ENCODE measurements around the gene GMDS. TPM values are rescaled to one million over a fixed set of nuclear protein-coding genes. Genes with fewer than 3 reads are reported as not detected.

Gene GMDS
- total and polyA plus RNA-seq, 2 experiments from 2014 or later, result 30.1 to 36.5 TPM

DNA sequence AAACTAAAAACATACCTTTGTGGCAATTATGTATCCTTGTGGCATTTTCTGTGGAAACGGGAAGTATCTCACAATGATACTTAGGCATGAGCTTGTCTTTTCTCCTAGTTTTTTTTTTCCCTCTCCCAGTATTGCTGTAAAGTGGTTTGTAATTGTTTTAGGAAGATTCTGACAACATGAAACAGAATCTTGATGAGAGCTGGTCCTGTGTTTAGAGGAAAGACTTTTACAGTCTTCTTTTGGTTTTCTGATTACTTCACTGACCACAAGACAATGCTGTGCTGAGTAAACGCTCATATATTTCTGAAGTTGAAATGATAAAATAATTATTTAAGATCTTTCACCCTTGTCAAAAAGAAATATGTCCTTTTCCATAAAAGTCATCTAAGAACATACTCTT lies 434.5 kb downstream of the GMDS start:
- Mint-ChIP-seq H3K9me3 (no peaks in the 10 kb centered on the region), H3K4me1 (peaks cover 32% of the 10 kb centered on the region), H3K27me3 (ENCODE audit: insufficient read depth, low read depth, poor library complexity) (peaks cover 7% of the 10 kb centered on the region), H3K4me3 (no peak overlapping the region), H3K36me3 (ENCODE audit: low read depth) (no peaks in the 10 kb centered on the region), H3K27ac (no peak overlapping the region)
- H3K79me2 ChIP-seq (replicated peaks; ENCODE audit: insufficient read depth), result no peaks in the 10 kb centered on the region
- H4K20me1 ChIP-seq (replicated peaks; ENCODE audit: insufficient read depth), result no peaks in the 10 kb centered on the region
- H3K27ac ChIP-seq (ENCODE audit: low read depth), result no peak overlapping the region
- DNase-seq (ENCODE audit: low spot score) (no peak), ATAC-seq (no peak)
- TF ChIP-seq, protein P1, sequence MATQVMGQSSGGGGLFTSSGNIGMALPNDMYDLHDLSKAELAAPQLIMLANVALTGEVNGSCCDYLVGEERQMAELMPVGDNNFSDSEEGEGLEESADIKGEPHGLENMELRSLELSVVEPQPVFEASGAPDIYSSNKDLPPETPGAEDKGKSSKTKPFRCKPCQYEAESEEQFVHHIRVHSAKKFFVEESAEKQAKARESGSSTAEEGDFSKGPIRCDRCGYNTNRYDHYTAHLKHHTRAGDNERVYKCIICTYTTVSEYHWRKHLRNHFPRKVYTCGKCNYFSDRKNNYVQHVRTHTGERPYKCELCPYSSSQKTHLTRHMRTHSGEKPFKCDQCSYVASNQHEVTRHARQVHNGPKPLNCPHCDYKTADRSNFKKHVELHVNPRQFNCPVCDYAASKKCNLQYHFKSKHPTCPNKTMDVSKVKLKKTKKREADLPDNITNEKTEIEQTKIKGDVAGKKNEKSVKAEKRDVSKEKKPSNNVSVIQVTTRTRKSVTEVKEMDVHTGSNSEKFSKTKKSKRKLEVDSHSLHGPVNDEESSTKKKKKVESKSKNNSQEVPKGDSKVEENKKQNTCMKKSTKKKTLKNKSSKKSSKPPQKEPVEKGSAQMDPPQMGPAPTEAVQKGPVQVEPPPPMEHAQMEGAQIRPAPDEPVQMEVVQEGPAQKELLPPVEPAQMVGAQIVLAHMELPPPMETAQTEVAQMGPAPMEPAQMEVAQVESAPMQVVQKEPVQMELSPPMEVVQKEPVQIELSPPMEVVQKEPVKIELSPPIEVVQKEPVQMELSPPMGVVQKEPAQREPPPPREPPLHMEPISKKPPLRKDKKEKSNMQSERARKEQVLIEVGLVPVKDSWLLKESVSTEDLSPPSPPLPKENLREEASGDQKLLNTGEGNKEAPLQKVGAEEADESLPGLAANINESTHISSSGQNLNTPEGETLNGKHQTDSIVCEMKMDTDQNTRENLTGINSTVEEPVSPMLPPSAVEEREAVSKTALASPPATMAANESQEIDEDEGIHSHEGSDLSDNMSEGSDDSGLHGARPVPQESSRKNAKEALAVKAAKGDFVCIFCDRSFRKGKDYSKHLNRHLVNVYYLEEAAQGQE (IDR thresholded peaks at IDR 0.05; ENCODE audit: unreplicated experiment), result no peak
- TF ChIP-seq, protein P2, sequence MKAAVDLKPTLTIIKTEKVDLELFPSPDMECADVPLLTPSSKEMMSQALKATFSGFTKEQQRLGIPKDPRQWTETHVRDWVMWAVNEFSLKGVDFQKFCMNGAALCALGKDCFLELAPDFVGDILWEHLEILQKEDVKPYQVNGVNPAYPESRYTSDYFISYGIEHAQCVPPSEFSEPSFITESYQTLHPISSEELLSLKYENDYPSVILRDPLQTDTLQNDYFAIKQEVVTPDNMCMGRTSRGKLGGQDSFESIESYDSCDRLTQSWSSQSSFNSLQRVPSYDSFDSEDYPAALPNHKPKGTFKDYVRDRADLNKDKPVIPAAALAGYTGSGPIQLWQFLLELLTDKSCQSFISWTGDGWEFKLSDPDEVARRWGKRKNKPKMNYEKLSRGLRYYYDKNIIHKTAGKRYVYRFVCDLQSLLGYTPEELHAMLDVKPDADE (IDR thresholded peaks at IDR 0.05), result no peak
- TF ChIP-seq NANOG (IDR thresholded peaks at IDR 0.05; ENCODE audit: borderline replicate concordance) (no peak), JUNB (IDR thresholded peaks at IDR 0.05; ENCODE audit: unreplicated experiment) (no peak), POLR2AphosphoS5 (IDR thresholded peaks at IDR 0.05; ENCODE audit: low read depth) (no peak), STAT1 (IDR thresholded peaks at IDR 0.05; ENCODE audit: unreplicated experiment) (no peak), CREB1 (CRISPR knock-in tag; IDR thresholded peaks at IDR 0.05; ENCODE audit: low read depth) (no peak), EZH2phosphoT487 (IDR thresholded peaks at IDR 0.05; ENCODE audit: unreplicated experiment) (no peak), ZNF331 (CRISPR knock-in tag; IDR thresholded peaks at IDR 0.05; ENCODE audit: low read depth) (no peak), EZH2 (IDR thresholded peaks at IDR 0.05; ENCODE audit: low read depth, unreplicated experiment) (no peak), ZNF114 (CRISPR knock-in tag; IDR thresholded peaks at IDR 0.05) (no peak)
- TF ChIP-seq, protein P3, sequence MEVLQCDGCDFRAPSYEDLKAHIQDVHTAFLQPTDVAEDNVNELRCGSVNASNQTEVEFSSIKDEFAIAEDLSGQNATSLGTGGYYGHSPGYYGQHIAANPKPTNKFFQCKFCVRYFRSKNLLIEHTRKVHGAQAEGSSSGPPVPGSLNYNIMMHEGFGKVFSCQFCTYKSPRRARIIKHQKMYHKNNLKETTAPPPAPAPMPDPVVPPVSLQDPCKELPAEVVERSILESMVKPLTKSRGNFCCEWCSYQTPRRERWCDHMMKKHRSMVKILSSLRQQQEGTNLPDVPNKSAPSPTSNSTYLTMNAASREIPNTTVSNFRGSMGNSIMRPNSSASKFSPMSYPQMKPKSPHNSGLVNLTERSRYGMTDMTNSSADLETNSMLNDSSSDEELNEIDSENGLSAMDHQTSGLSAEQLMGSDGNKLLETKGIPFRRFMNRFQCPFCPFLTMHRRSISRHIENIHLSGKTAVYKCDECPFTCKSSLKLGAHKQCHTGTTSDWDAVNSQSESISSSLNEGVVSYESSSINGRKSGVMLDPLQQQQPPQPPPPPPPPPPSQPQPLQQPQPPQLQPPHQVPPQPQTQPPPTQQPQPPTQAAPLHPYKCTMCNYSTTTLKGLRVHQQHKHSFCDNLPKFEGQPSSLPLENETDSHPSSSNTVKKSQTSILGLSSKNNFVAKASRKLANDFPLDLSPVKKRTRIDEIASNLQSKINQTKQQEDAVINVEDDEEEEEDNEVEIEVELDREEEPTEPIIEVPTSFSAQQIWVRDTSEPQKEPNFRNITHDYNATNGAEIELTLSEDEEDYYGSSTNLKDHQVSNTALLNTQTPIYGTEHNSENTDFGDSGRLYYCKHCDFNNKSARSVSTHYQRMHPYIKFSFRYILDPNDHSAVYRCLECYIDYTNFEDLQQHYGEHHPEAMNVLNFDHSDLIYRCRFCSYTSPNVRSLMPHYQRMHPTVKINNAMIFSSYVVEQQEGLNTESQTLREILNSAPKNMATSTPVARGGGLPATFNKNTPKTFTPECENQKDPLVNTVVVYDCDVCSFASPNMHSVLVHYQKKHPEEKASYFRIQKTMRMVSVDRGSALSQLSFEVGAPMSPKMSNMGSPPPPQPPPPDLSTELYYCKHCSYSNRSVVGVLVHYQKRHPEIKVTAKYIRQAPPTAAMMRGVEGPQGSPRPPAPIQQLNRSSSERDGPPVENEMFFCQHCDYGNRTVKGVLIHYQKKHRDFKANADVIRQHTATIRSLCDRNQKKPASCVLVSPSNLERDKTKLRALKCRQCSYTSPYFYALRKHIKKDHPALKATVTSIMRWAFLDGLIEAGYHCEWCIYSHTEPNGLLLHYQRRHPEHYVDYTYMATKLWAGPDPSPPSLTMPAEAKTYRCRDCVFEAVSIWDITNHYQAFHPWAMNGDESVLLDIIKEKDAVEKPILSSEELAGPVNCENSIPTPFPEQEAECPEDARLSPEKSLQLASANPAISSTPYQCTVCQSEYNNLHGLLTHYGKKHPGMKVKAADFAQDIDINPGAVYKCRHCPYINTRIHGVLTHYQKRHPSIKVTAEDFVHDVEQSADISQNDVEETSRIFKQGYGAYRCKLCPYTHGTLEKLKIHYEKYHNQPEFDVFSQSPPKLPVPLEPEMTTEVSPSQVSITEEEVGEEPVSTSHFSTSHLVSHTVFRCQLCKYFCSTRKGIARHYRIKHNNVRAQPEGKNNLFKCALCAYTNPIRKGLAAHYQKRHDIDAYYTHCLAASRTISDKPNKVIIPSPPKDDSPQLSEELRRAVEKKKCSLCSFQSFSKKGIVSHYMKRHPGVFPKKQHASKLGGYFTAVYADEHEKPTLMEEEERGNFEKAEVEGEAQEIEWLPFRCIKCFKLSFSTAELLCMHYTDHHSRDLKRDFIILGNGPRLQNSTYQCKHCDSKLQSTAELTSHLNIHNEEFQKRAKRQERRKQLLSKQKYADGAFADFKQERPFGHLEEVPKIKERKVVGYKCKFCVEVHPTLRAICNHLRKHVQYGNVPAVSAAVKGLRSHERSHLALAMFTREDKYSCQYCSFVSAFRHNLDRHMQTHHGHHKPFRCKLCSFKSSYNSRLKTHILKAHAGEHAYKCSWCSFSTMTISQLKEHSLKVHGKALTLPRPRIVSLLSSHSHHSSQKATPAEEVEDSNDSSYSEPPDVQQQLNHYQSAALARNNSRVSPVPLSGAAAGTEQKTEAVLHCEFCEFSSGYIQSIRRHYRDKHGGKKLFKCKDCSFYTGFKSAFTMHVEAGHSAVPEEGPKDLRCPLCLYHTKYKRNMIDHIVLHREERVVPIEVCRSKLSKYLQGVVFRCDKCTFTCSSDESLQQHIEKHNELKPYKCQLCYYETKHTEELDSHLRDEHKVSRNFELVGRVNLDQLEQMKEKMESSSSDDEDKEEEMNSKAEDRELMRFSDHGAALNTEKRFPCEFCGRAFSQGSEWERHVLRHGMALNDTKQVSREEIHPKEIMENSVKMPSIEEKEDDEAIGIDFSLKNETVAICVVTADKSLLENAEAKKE (CRISPR knock-in tag; IDR thresholded peaks at IDR 0.05), result no peak
- TF ChIP-seq, protein P4, sequence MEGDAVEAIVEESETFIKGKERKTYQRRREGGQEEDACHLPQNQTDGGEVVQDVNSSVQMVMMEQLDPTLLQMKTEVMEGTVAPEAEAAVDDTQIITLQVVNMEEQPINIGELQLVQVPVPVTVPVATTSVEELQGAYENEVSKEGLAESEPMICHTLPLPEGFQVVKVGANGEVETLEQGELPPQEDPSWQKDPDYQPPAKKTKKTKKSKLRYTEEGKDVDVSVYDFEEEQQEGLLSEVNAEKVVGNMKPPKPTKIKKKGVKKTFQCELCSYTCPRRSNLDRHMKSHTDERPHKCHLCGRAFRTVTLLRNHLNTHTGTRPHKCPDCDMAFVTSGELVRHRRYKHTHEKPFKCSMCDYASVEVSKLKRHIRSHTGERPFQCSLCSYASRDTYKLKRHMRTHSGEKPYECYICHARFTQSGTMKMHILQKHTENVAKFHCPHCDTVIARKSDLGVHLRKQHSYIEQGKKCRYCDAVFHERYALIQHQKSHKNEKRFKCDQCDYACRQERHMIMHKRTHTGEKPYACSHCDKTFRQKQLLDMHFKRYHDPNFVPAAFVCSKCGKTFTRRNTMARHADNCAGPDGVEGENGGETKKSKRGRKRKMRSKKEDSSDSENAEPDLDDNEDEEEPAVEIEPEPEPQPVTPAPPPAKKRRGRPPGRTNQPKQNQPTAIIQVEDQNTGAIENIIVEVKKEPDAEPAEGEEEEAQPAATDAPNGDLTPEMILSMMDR (conservative IDR thresholded peaks at IDR 0.05; ENCODE audit: low read depth in 2 of 2), result no peak
- H3K27me3 ChIP-seq (ENCODE audit: insufficient read depth), result no peaks in the 10 kb centered on the region
- no peak overlapping the region for H2AFZ ChIP-seq
- no peak overlapping the region for H3K4me2 ChIP-seq
- no peaks in the 10 kb centered on the region for H3K36me3 ChIP-seq (ENCODE audit: insufficient read depth)
- H3K4me1 ChIP-seq (ENCODE audit: insufficient read depth), result peaks cover 18% of the 10 kb centered on the region
- no peaks in the 10 kb centered on the region for H3K9me2 ChIP-seq (ENCODE audit: insufficient read depth)
- no peaks in the 10 kb centered on the region for H3F3A ChIP-seq (replicated peaks; ENCODE audit: low read depth)
- H3K4me3 ChIP-seq, result no peak overlapping the region
